Mammary epithelial cell (primary cell): ENCODE data around the gene RNF213.

ENCODE experiments used
- CTCF ChIP-seq, 2 donors: IDR thresholded peaks in 1 of 2; conservative IDR thresholded peaks in 1 of 2; 2 replicates each; pipeline ENCODE4 v1.5.1; 2011 to 2012; ENCODE audit warnings: inconsistent platforms in 2 of 2, low read length in 2 of 2, mild to moderate bottlenecking in 2 of 2, control low read depth in 1 of 2, low read depth in 1 of 2; ENCODE audit not compliant: insufficient read depth in 1 of 2; ENCODE audit errors: extremely low read depth in 1 of 2
- EZH2 ChIP-seq: IDR thresholded peaks from 2 replicates; pipeline ENCODE4 v1.6.1; 2012; ENCODE audit warnings: low read length, inconsistent platforms, borderline replicate concordance

DNA sequence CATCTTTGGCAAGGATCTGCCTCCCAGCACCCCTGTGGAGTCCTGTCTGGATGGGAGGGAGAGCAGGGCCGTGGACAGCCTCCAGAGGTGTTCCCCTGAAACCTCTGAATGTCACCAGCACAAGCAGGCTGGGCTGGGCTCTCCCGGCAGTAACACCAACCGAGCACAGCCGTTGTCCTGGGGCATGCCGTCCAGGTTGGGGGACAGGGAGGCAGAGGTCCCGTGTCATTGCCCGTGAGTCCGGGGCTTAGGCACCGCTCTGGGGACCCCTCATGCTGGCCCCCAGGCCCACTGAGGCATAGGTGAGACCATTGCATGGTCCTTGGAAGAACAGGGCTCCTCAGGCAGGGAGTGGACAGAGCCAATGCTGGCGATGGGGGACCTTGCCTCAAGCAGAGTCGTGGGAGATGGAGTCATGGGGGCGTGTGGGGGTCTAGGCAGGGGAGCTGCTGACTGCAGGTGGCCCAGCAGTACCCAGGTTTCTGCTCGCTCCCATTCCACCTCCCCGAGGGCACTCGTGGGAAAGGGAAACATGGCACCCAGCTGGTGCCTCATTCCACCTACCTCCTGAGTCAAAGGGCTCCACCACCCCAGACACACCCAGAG, 171.8 kb downstream of the RNF213 start:
- no peak for TF ChIP-seq CTCF (conservative IDR thresholded peaks at IDR 0.05 in 1 of 2, IDR thresholded peaks at IDR 0.05 in 1 of 2; ENCODE audit: extremely low read depth in 1 of 2, insufficient read depth in 1 of 2, low read depth in 1 of 2, low read length in 2 of 2)
- TF ChIP-seq EZH2: no peak
